Liver (tissue), 9 donors: ENCODE results near the gene PRR16. TPM values are rescaled to one million over a fixed set of nuclear protein-coding genes. Genes with fewer than 3 reads are reported as not detected.
"Not testable (repeated sequence)": the region's sequence is repeated elsewhere in the genome, so short reads cannot be mapped to it uniquely, and the experiment has no call there.

Experiments used
- DNase-seq: peaks from one replicate; pipeline ENCODE4 v3.0.0-alpha.2; 2017; ENCODE audit warnings: low spot score
- H3K27ac ChIP-seq, 2 donors: one replicate each; pipeline ENCODE4 v1.7.0; 2013; ENCODE audit warnings: inconsistent platforms in 2 of 2, low read length in 2 of 2, control low read depth in 1 of 2, low read depth in 1 of 2, mild to moderate bottlenecking in 1 of 2
- H3K27me3 ChIP-seq, 4 donors: one replicate each; pipeline versions ENCODE4 v1.6.1 to v1.7.0; 2013; ENCODE audit warnings: low read length in 3 of 4, inconsistent platforms in 1 of 4, mild to moderate bottlenecking in 1 of 4, moderate library complexity in 1 of 4; ENCODE audit not compliant: control insufficient read depth in 4 of 4, insufficient read depth in 4 of 4
- H3K36me3 ChIP-seq, 4 donors: one replicate each; pipeline versions ENCODE4 v1.6.1 to v1.7.0; 2013; ENCODE audit warnings: low read length in 3 of 4, mild to moderate bottlenecking in 3 of 4, low read depth in 1 of 4, moderate library complexity in 1 of 4; ENCODE audit not compliant: control insufficient read depth in 4 of 4, insufficient read depth in 3 of 4
- H3K4me1 ChIP-seq, 4 donors: one replicate each; pipeline versions ENCODE4 v1.6.1 to v1.7.0; 2013; ENCODE audit warnings: low read length in 3 of 4, mild to moderate bottlenecking in 3 of 4, moderate library complexity in 1 of 4; ENCODE audit not compliant: control insufficient read depth in 4 of 4, insufficient read depth in 4 of 4
- H3K4me3 ChIP-seq, 3 donors: one replicate each; pipeline versions ENCODE4 v1.6.1 to v1.7.0; 2013; ENCODE audit warnings: low read length in 3 of 3, control low read depth in 1 of 3, low read depth in 1 of 3, mild to moderate bottlenecking in 1 of 3
- H3K9ac ChIP-seq, 2 donors: one replicate each; pipeline ENCODE4 v1.7.0; 2013; ENCODE audit warnings: low read length in 2 of 2, mild to moderate bottlenecking in 2 of 2, moderate library complexity in 2 of 2, control low read depth in 1 of 2, low read depth in 1 of 2
- H3K9me3 ChIP-seq, 4 donors: one replicate each; pipeline versions ENCODE4 v1.6.1 to v1.7.0; 2013; ENCODE audit warnings: low read length in 3 of 4; ENCODE audit not compliant: control insufficient read depth in 4 of 4
- ATF3 ChIP-seq: IDR thresholded peaks from 2 replicates; pipeline ENCODE4 v1.6.1; 2016; ENCODE audit warnings: antibody characterized with exemption
- CTCF ChIP-seq: fragments of 150-350 bp; IDR thresholded peaks from 2 replicates; pipeline ENCODE4 v1.5.1; 2017; ENCODE audit warnings: improper control_type of control experiment, low read depth, low read length; ENCODE audit not compliant: missing input control
- FOXA2 ChIP-seq: IDR thresholded peaks from 2 replicates; pipeline ENCODE4 v1.6.1; 2016; ENCODE audit warnings: antibody characterized with exemption
- HNF4G ChIP-seq: IDR thresholded peaks from 2 replicates; pipeline ENCODE4 v1.6.1; 2016; ENCODE audit warnings: antibody characterized with exemption
- JUND ChIP-seq, 2 donors: IDR thresholded peaks; 2 replicates each; pipeline ENCODE4 v1.6.1; 2016; ENCODE audit warnings: antibody characterized with exemption in 2 of 2
- RAD21 ChIP-seq, 2 donors: IDR thresholded peaks; 2 replicates each; pipeline ENCODE4 v1.6.1; 2016; ENCODE audit warnings: antibody characterized with exemption in 2 of 2, mild to moderate bottlenecking in 2 of 2
- REST ChIP-seq: IDR thresholded peaks from 2 replicates; pipeline ENCODE4 v1.6.1; 2016; ENCODE audit warnings: antibody characterized with exemption, mild to moderate bottlenecking
- RXRA ChIP-seq, 2 donors: IDR thresholded peaks; 2 replicates each; pipeline ENCODE4 v1.6.1; 2017 to 2018; ENCODE audit warnings: antibody characterized with exemption in 2 of 2, mild to moderate bottlenecking in 1 of 2
- ZBTB33 ChIP-seq: IDR thresholded peaks from 2 replicates; pipeline ENCODE4 v1.6.1; 2016; ENCODE audit warnings: antibody characterized with exemption
- WGBS: extraction: QIAGEN DNeasy Blood & Tissue Kit; methylation state at CpG from one replicate; pipeline ENCODE4 v1.1.7; 2013; 5-methylcytosine and 5-hydroxymethylcytosine counted together
- polyA plus RNA-seq, 2 donors: library from polyadenylated mRNA; stranded (reverse) in 1 of 2; unstranded in 1 of 2; fragments of 200-250 nt in 1 of 2; fragments of >200 nt in 1 of 2; fragmentation: Nextera tagmentation in 1 of 2; extraction: Ambion mirVana in 1 of 2; gene quantifications; one replicate each; pipeline versions ENCODE4 v1.2.1 to v1.2.3, GENCODE V29; 2013 to 2015
- total RNA-seq, 2 donors: library from RNA; depleted of rRNA; stranded (reverse); fragments of >200 nt; gene quantifications; one replicate each; pipeline ENCODE4 v1.2.3, GENCODE V29; 2014
- donor health status: healthy.
- donor health status: healthy.
- donor health status: healthy.
- donor health status: healthy.
- donor health status: healthy.

Gene PRR16
- total and polyA plus RNA-seq, 4 donors, result 0.14 to 0.42 (median 0.21) TPM

- TF ChIP-seq RAD21 (IDR thresholded peaks at IDR 0.05), result no peak
- no peak for TF ChIP-seq JUND (IDR thresholded peaks at IDR 0.05)
- no peak for TF ChIP-seq FOXA2
These were observed 233.0 kb downstream of the PRR16 start (continued) for GRCh38 chr5:120697147-120697546.

GRCh38 chr5:120697670-120698327, 233.7 kb downstream of the PRR16 start:
- H3K9me3 ChIP-seq, H3K4me3 ChIP-seq, H3K27me3 ChIP-seq, H3K36me3 ChIP-seq, H3K27ac ChIP-seq, H3K4me1 ChIP-seq, DNase-seq, H3K9ac ChIP-seq: not testable (repeated sequence)
- WGBS, result 68% methylated on average over 10 of the region's 13 CpGs

GRCh38 chr5:120700653-120701052, 236.6 kb downstream of the PRR16 start:
- not testable (repeated sequence) for H3K4me3 ChIP-seq, H3K36me3 ChIP-seq, H3K9ac ChIP-seq, H3K9me3 ChIP-seq, H3K27ac ChIP-seq, H3K27me3 ChIP-seq, H3K4me1 ChIP-seq, DNase-seq
- 77% methylated on average over 12 of the region's 12 CpGs for WGBS

GRCh38 chr5:120702817-120703538, 238.9 kb downstream of the PRR16 start:
- H3K27me3 ChIP-seq, H3K9ac ChIP-seq, H3K4me1 ChIP-seq, H3K9me3 ChIP-seq, H3K27ac ChIP-seq, DNase-seq, H3K36me3 ChIP-seq, H3K4me3 ChIP-seq: not testable (repeated sequence)
- WGBS, result 36% methylated on average over 16 of the region's 16 CpGs

- DNase-seq, result no peak
- Histone ChIP-seq H3K4me1 (no peaks in the 10 kb centered on the region), H3K36me3 (no peaks in the 10 kb centered on the region), H3K27ac (no peak overlapping the region), H3K9ac (no peak overlapping the region), H3K9me3 (no peaks in the 10 kb centered on the region), H3K4me3 (no peak overlapping the region), H3K27me3 (no peaks in the 10 kb centered on the region)
- no peak for TF ChIP-seq HNF4G
- no peak for TF ChIP-seq RXRA (IDR thresholded peaks at IDR 0.05)
- TF ChIP-seq RAD21 (IDR thresholded peaks at IDR 0.05), result no peak
- TF ChIP-seq REST, result no peak
- TF ChIP-seq CTCF, result no peak
- no peak for TF ChIP-seq ZBTB33
- TF ChIP-seq ATF3, result no peak
- WGBS, result 46% methylated on average over 1 of the region's 1 CpG
These were observed 240.0 kb downstream of the PRR16 start for GRCh38 chr5:120703918-120704587.
